ENCODE measurements around the gene DAB2IP. TPM values are rescaled to one million over a fixed set of nuclear protein-coding genes. Genes with fewer than 3 reads are reported as not detected.

The DAB2IP gene
- total RNA-seq, 1 experiment from 2014 or later: 31.0 TPM

- TF ChIP-seq, protein P1, sequence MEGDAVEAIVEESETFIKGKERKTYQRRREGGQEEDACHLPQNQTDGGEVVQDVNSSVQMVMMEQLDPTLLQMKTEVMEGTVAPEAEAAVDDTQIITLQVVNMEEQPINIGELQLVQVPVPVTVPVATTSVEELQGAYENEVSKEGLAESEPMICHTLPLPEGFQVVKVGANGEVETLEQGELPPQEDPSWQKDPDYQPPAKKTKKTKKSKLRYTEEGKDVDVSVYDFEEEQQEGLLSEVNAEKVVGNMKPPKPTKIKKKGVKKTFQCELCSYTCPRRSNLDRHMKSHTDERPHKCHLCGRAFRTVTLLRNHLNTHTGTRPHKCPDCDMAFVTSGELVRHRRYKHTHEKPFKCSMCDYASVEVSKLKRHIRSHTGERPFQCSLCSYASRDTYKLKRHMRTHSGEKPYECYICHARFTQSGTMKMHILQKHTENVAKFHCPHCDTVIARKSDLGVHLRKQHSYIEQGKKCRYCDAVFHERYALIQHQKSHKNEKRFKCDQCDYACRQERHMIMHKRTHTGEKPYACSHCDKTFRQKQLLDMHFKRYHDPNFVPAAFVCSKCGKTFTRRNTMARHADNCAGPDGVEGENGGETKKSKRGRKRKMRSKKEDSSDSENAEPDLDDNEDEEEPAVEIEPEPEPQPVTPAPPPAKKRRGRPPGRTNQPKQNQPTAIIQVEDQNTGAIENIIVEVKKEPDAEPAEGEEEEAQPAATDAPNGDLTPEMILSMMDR (IDR thresholded peaks at IDR 0.05 in 2 of 3, conservative IDR thresholded peaks at IDR 0.05 in 1 of 3; ENCODE audit: borderline replicate concordance in 1 of 3, insufficient read depth in 1 of 3, low read depth in 2 of 3, low read length in 2 of 3): no peak
- TF ChIP-seq ELF1 (IDR thresholded peaks at IDR 0.05; ENCODE audit: borderline replicate concordance, low read depth) (no peak), RAD21 (IDR thresholded peaks at IDR 0.05; ENCODE audit: low read depth) (no peak)
These were observed 173.7 kb downstream of the DAB2IP start (continued) for GRCh38 chr9:121825031-121825691.

- TF ChIP-seq CBX3 (IDR thresholded peaks at IDR 0.05; ENCODE audit: low read depth) (no peak), ATF3 (IDR thresholded peaks at IDR 0.05) (no peak), YY1 (IDR thresholded peaks at IDR 0.05; ENCODE audit: extremely low read depth, insufficient replicate concordance, low read depth, low read length) (no peak), POLR2AphosphoS5 (IDR thresholded peaks at IDR 0.05; ENCODE audit: low read depth, low read length) (no peak)
- no TSS peak for BruUV-seq (replicated peaks)
- Histone ChIP-seq H4K20me1 (ENCODE audit: insufficient read depth) (no peaks in the 10 kb centered on the region), H3K9me2 (ENCODE audit: insufficient read depth) (no peaks in the 10 kb centered on the region), H3K79me2 (ENCODE audit: insufficient read depth, low read length) (no peaks in the 10 kb centered on the region), H3K9ac (ENCODE audit: low read length) (no peak overlapping the region), H3K36me3 (ENCODE audit: control insufficient read depth in 1 of 2, insufficient read depth in 2 of 2, low read length in 2 of 2) (no peaks in the 10 kb centered on the region), H3K27ac (ENCODE audit: low read depth, low read length) (no peak overlapping the region), H3K4me3 (replicated peaks in 1 of 2; ENCODE audit: low read depth in 1 of 2, low read length in 2 of 2) (no peak overlapping the region), H3K4me2 (ENCODE audit: low read length) (no peak overlapping the region), H2AFZ (ENCODE audit: low read depth, low read length, poor library complexity, severe bottlenecking) (no peak overlapping the region), H3K4me1 (ENCODE audit: control insufficient read depth in 1 of 2, insufficient read depth in 2 of 2, low read length in 2 of 2) (peaks cover 0 to 15% of the 10 kb centered on the region in 2 experiments; a peak in 2 of 4 replicates), H3K27me3 (ENCODE audit: insufficient read depth, low read length) (no peaks in the 10 kb centered on the region), H3K9me3 (ENCODE audit: control insufficient read depth in 1 of 2, insufficient read depth in 1 of 2, low read depth in 1 of 2, low read length in 2 of 2) (no peaks in the 10 kb centered on the region)
- ChIA-PET CTCF (no interaction called here), RAD21 (ENCODE audit: low non-redundant PET in 1 of 2, low total read pairs in 2 of 2, uncharacterized antibody in 2 of 2, unreplicated experiment in 2 of 2) (no interaction called here), POLR2A (no interaction called here)
- intact Hi-C loops (cut with micrococcal nuclease): no loop called here
- DNase-seq (ENCODE audit: low read depth, low spot score) (no peak), ATAC-seq (no peak)
These were observed 175.3 kb downstream of the DAB2IP start for GRCh38 chr9:121826711-121827110.

Measured in HCT116 (cell line).